AG04450 (cell line): ENCODE results near the gene NOTCH1. TPM values are rescaled to one million over a fixed set of nuclear protein-coding genes. Genes with fewer than 3 reads are reported as not detected.

Source experiments
- CTCF ChIA-PET: fragments of 300-600, 350-600 bp; formaldehyde crosslinking; extraction: SDS; loops from one replicate; lab custom pipeline; 2022; ENCODE audit warnings: antibody characterized with exemption, inconsistent platforms; lab: Charles Lee
- POLR2A ChIA-PET: fragments of 350-600 bp; formaldehyde crosslinking; extraction: SDS; loops from one replicate; lab custom pipeline; 2021; ENCODE audit warnings: antibody characterized with exemption, inconsistent platforms; lab: Yijun Ruan, JAX
- DNase-seq: peaks from one replicate; pipeline ENCODE4 v3.0.0-alpha.2; 2011; ENCODE audit warnings: low read depth, low spot score
- H3K27ac ChIP-seq: one replicate; pipeline ENCODE4 v1.5.1; 2012; ENCODE audit warnings: low read depth, low read length, control low read depth
- H3K27me3 ChIP-seq: one replicate; pipeline ENCODE4 v1.6.0; 2012; ENCODE audit warnings: low read length; ENCODE audit not compliant: control insufficient read depth, insufficient read depth
- H3K4me3 ChIP-seq: 2 replicates; pipeline ENCODE4 v1.5.1; 2011; ENCODE audit warnings: mild to moderate bottlenecking, low read depth, low read length, control low read depth
- H3K9me3 ChIP-seq: 2 replicates; pipeline ENCODE4 v1.5.1; 2012; ENCODE audit warnings: low read length; ENCODE audit not compliant: control insufficient read depth, insufficient read depth
- polyA plus RNA-seq: library from polyadenylated mRNA; depleted of rRNA; stranded (reverse); fragments of >200 nt; gene quantifications from 2 replicates; pipeline ENCODE4 v1.2.3, GENCODE V29; 2011
- TF ChIP-seq, protein P1 (sequence below): IDR thresholded peaks from 2 replicates; pipeline ENCODE4 v1.5.1; 2011; ENCODE audit warnings: low read depth, low read length, control low read depth, inconsistent platforms

NOTCH1 gene
- polyA plus RNA-seq, 1 experiment, result 0.89 TPM

DNA sequence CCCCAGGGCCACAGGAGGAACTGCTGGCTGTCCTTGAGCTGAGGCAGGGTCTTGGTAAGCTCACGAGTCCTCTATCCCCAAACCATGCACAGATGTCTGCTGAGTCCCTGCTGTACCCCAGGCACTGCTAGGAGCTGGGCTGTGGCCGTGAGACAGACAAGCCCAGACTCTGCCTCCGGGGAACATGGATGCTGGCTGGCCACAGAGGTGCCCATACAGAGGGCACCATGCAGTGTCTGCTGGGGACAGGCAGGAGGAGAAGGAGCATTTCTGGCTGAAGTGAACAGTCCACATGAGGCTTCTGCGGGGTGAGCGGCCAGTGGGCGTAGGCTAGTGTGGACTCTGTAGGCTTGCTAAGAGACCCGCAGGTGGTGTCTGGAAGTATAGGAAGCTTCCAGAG lies 58.2 kb downstream of the NOTCH1 start:
- TF ChIP-seq, protein P1, sequence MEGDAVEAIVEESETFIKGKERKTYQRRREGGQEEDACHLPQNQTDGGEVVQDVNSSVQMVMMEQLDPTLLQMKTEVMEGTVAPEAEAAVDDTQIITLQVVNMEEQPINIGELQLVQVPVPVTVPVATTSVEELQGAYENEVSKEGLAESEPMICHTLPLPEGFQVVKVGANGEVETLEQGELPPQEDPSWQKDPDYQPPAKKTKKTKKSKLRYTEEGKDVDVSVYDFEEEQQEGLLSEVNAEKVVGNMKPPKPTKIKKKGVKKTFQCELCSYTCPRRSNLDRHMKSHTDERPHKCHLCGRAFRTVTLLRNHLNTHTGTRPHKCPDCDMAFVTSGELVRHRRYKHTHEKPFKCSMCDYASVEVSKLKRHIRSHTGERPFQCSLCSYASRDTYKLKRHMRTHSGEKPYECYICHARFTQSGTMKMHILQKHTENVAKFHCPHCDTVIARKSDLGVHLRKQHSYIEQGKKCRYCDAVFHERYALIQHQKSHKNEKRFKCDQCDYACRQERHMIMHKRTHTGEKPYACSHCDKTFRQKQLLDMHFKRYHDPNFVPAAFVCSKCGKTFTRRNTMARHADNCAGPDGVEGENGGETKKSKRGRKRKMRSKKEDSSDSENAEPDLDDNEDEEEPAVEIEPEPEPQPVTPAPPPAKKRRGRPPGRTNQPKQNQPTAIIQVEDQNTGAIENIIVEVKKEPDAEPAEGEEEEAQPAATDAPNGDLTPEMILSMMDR, result no peak
- ChIA-PET CTCF (interaction anchor here (1.0 to 8.2 kb wide), 10 partner anchors 10 to 156 kb away, joined by 3 to 183 read pairs (median 6); no protein-coding TSS in a partner anchor), POLR2A (no interaction called here)
- peaks cover 16% of the 10 kb centered on the region for H3K27me3 ChIP-seq
- no peak overlapping the region for H3K4me3 ChIP-seq
- no peak for DNase-seq
- peaks cover 1% of the 10 kb centered on the region; the same call in 1 of the 2 replicates for H3K9me3 ChIP-seq
- H3K27ac ChIP-seq, result no peak overlapping the region

DNA sequence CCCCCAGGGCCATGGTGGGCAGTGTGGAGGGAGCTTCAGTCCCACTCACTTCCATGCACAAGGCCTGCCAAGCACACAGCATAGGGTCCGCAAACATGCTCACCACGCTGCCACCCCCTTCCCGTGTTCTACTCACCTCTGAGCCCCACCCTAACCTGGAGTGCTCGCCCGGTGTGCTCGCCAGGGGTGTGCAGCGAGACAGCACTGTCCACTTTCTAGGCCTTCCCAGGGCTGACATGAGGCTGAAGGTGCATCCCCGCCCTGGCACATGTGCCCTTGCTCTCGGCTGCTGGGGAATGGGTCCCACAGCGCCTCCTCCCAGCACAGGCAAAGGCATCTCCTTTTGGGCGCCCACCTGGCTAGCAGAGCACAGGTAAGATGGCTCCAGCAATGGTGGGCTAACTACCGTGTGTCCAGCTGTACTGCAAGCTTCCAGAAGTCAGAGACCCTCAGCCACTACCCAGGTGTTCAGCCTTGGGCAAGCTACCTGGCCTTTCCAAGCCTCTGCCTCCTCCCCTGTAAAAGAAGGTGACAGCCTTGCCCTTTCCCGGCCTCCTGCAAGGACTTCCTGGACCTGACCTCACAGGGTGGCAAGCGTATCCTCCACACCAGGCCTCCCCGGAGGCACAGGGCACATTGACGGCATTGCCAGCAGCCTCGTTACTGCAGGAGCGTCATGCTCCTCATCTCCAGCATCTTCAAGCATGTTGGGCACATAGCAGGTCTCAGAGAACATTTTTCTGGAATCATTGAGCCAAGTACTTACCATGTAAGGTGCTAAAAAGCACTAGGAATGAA lies 58.8 kb downstream of the NOTCH1 start:
- Histone ChIP-seq H3K4me3 (no peak overlapping the region), H3K9me3 (no peaks in the 10 kb centered on the region; the same call in 1 of the 2 replicates), H3K27ac (no peak overlapping the region), H3K27me3 (peaks cover 16% of the 10 kb centered on the region)
- DNase-seq, result no peak
- CTCF ChIA-PET, result interaction anchor here (0.7 to 8.2 kb wide), 9 partner anchors 11 to 185 kb away, joined by 3 to 183 read pairs (median 20); no protein-coding TSS in a partner anchor
- TF ChIP-seq, protein P1, result no peak
- POLR2A ChIA-PET, result no interaction called here

DNA sequence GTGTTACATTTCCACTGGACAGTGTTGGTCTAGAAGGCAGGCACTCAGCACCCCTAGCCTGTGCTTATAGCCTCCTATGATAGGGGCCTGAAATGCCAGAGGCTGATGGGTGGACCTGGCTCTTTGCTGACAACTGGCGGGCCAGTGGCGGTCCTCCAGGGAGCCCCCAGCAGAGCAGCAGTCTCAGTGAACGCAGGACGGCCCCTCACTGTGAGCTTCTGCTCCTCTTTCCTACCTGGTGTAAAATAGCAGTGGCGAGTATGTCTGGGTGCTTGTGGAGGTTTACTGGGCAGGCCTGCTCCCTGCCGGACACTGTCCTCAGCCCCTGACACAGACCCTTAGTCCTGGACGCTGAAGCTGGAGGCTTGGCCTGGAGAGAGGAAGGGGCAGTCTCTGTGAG lies 59.7 kb downstream of the NOTCH1 start:
- DNase-seq, result no peak
- ChIA-PET CTCF (interaction anchor here (0.7 to 8.2 kb wide), 7 partner anchors 66 to 186 kb away, joined by 3 to 183 read pairs (median 27); no protein-coding TSS in a partner anchor), POLR2A (no interaction called here)
- Histone ChIP-seq H3K27me3 (peaks cover 16% of the 10 kb centered on the region), H3K4me3 (no peak overlapping the region), H3K27ac (no peak overlapping the region), H3K9me3 (no peaks in the 10 kb centered on the region; the same call in 1 of the 2 replicates)
- TF ChIP-seq, protein P1, result no peak

DNA sequence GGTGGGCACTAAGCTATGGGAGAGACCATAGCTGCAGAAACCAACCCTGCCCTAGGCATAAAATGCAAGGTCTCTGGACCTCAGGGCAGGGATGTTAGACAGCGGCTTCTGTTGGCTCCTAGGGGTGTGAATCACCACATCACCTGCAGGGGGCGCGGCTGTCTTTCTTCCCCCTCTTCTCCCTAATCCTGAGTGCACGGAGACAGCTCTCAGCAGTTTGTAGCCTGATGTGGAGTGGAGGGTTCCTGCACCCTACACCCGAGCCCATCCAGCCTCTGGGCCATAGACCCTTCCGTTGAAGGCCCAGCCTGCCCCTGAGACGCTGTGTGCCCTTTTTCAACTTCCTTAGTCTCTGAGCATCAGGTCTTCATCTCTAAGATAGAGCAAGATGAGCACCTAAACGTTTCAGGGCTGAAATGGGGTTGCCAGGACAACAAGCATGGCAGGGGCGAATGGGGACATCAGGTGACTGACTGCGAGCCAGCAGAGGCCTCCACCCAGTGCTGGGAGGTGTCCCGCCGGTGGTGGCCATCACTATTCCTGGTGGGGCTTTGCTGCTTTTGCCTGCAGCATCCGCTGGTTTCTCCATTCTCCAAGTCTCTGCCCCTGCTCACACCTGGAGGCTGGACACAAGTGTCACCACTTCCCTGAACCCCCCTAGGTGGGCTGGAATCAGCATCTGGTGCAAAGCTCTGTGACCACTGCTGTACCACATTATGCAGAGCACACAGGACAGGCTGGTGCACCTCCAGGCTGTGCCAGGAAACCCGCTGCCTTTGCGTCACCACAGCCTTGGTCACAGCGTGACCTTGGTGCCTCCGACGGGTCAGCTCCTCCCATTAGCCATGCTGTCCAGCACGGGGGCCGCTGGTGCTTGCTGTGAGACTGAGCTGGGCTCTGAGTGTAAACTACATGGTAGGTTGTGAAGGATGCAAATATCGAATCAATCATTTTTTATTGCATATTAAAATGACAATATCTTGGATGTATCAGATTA lies 60.5 kb downstream of the NOTCH1 start:
- ChIA-PET CTCF (interaction anchor here (0.7 to 8.2 kb wide), 10 partner anchors 57 to 243 kb away, joined by 3 to 183 read pairs (median 5); no protein-coding TSS in a partner anchor), POLR2A (interaction anchor here (0.5 to 0.6 kb wide), 2 partner anchors 39 to 144 kb away, joined by 3 read pairs; no protein-coding TSS in a partner anchor)
- TF ChIP-seq, protein P1, result peak; percentile 89
- no peak overlapping the region for H3K4me3 ChIP-seq
- DNase-seq, result peak; percentile 53
- no peak overlapping the region for H3K27ac ChIP-seq
- H3K9me3 ChIP-seq, result no peaks in the 10 kb centered on the region; the same call in 1 of the 2 replicates
- H3K27me3 ChIP-seq, result peaks cover 16% of the 10 kb centered on the region
